ENCODE data around the gene SCYGR7.

The SCYGR7 gene

DNA sequence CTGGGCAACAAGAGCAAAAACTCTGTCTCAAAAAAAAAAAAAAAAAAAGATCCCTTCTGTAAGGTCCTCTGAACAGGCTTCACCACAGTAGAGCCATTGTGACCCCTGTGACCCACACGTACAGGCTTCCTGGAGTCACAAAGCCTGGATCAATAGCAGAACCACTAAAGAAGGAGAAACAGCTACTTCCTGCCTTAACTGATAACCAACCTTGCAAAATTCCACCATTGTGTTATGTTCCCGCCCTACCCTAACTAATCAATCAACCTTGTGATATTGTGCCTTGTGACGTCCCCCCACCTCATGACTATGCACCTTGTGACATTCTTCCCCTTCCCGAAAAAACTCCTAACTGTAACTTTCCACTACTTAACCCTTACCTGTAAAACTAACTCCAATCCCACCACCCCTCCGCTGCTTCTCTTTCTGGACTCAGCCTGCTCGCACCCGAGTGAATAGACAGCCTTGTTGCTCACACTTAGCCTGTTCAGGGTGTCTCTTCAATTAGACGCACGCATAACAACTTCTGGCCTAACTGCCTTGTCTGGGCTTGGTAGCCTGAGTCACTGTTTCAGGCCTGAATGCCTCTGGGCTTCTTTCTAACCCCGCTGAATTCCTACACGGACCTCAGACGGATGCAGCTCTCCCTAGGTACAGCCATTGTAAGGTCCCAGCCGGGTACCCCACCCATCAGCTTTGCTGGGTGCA is 31.4 kb downstream of the SCYGR7 start:
- DNase-seq (ENCODE audit: low spot score), result peak; percentile 40

DNA sequence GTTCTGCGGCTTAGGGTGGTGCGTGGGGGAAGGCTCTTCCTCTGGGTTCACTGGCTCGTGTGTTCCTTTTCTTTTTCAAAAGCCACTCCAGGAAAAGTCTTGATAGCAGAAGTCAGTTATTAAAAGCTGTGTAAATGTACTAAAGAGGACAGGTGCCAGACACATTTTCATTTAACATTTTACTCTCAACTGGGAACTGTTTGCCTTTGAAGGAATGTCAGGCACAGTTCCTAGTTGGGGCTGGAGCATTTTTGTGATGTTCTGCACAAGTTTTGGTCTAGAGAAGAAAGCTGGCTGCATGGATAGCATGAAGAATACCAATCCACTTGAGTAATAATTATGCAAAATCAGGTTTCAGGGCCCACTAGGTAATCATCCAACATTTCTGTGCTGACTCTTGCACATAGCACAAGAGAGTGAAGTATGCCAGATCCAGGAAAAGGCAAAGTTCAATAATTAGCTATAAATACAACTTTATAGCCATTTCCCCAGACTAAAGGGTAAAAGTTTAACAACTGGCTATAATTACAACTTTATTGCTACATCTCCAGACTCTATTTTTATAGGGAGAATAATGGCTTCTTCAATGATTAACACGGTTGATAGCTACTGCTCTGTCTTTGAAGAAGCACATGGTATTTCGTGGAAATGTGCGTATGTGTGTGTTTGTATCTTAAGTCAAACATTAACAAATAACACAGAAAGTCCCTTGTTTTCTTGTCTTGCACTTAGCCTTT is 33.8 kb downstream of the SCYGR7 start:
- peak; percentile 37 for DNase-seq (ENCODE audit: low spot score)

DNA sequence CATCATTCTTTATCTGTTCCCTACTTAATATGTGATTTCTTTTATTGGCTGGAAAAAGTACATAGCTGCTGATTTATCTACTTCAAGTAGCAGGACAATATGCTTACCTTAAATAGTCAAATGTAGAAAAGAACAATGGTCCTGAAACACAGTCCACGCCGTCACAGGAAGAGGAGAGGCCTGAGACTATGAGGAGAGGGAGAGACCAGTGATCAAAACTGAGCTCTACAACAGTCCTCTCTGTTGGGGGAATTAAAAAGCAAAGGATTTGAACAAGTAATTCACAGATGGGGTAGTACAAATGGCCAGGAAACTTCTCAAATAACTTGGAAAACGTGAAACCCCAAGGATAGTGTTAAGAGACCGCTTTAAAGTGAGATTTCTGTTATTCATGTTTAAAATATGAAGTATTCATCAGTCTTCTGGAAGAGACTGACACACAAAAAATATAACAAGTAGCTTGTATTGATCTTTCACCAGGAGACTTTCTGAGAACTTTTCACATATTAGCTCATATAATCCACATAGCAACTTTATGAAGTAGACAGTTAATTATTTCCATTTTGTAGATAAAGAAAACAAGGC is 37.7 kb downstream of the SCYGR7 start:
- no peak for DNase-seq (ENCODE audit: low spot score)

DNA sequence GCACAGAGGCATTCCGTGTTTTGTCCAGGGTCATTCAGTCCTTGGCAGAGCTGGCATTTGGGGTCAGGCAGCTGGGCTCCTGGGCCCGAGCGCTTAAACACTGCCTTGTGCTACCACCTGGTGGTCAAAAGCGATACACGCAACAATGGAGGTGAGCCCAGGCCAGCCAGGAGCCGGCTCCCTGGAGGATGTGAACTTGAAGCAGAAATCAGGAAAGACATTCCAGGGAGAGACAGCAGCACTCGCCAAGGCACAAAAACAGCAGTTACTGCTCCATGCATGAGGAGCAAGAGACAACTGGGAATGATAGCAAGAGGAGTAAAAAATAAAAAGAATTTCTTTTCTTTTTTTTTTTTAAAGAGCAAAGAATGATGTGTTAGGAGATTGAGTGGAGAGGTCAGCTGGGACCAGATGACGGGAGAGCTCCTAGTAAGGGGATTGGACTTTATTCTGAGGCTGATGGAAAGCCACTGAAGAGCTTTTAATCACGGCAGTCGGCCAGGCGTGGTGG is 38.3 kb downstream of the SCYGR7 start:
- peak; percentile 85 for DNase-seq (ENCODE audit: low spot score)

DNA sequence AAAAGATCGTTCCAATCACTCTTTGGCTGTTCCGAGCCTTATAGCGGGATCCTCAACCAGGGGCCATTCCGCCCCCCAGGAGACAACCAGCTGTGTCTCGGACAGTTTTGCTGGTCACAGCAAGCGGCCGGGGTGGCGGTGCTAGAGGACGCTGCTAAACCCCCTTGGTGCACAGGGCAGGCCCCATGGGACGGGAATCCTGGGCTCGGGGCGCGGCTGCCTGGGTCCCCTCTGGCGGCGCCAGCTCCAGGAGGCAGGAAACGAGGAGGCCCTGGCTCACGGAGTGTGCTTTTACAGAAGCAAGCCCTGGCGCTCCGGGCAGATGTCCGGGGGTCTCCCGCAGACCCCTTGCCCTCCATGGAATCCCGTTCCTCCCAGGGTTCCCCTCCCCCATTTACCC is 39.7 kb downstream of the SCYGR7 start:
- no peak for DNase-seq (ENCODE audit: low spot score)

DNA sequence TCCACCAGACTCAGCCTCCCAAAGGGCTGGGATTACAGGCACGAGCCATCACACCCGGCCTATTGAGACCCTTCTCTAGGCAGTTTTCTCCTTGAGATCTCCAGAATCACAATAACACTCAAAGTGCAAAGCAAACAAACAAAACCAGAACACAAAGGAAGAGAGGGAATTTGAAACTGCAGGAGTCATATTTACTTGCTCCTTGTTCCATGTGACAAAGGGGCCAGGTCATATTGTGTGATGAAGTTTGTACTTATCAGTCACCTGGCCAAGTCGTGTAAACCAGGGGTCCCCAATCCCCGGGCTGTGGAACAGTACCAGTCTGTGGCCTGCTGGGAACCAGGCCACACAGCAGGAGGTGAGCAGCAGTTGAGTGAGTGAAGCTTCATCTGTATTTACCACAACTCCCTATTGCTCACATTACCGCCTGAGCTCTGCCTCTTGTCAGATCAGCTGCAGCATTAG is 44.1 kb downstream of the SCYGR7 start:
- no peak for DNase-seq (ENCODE audit: low spot score)

DNA sequence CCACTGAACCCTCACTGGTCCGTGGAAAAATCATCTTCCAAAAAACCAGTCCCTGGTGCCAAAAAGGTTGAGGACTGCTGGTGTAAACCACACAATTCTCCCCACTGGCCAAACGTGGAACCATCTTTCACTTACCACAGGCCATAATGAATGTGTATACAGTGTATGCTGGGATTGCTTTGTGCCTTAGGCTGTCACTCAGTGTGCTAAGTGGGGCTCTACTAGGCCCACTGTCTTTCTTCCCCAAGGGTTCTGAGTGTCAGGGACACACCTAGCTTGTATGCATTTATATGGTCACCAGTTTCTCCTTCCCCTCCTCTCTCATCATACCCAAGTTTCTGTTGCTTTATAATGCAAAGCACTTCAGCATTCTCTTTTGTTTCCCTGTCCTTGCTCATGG is 44.8 kb downstream of the SCYGR7 start:
- DNase-seq (ENCODE audit: low spot score), result no peak

DNA sequence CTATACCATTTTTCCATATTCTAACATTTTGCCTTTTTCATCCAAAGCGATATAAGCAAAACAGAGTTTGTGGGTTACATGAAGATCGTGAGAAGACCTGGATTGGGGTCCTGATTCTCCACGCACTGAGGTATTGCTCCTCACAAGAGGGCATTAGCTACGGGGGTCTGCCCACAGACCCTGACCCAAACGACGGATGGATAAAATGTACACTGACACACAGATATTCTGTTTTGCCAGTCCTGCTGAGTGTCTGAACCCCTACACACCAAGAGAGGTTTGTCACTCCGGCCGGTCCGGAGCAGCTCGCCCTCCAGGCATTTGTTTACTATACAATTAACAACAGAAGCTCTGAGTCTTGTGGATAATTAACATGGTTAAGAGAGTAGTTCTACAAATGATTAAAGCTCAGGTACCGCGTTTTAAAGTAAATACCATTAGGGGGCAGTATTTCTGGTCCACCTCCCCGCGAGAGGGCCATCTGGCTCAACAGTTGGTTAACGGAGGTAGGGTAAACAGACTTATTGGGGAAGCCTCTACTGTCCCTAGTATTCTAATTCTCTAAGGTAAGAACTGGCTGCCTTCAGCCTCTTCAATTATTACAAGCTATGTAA is 46.0 kb downstream of the SCYGR7 start:
- peak; percentile 48 for DNase-seq (ENCODE audit: low spot score)

DNA sequence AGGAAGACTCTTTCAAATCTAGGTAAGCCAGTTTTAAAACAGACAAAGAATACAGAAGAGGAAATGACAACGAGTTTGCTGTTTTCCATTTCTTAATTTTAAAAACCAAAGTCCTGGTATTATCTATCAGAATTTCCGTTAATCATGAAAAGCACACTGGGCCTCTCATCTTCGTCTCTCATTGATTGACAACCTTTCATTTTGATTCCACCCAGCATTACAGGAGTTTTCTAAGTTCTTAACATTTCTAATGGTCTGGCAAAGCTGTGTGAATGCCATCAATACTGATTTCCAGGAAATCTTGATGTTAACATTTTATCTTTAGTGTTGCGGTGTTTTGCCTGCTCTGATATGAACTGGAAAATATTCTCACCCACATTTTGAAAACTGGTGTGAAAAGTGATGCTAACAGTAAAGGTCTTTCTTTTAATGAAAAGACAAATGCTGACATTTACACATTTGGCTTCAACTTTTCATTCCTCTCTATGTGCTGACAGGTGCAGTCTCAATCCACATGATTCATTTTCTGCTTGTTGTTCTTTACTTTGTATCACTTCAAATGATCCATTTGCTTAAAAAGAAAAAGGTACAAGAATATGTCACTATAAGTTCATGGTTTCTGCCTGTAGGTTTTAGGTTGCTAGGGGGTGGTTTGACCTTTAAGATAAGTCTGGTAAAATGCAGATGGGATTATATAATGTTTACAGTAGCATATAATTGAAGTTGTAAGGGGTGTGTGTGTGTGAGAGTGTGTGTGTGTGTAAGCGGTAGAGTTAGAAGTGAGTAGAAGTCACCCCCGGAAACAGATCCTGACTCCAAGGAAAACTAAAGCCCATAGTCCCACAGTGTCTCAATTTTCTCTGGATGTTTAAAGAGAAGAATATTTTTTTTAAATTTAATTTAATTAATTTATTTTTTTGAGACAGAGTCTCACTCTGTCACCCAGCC is 47.0 kb downstream of the SCYGR7 start:
- DNase-seq (ENCODE audit: low spot score), result no peak
